ENCODE measurements around the gene ME3. TPM values are rescaled to one million over a fixed set of nuclear protein-coding genes. Genes with fewer than 3 reads are reported as not detected.

The ME3 gene
- total and polyA plus RNA-seq, 4 donors: 7.4 to 38.7 (median 21.2) TPM

- Histone ChIP-seq H3K9ac (ENCODE audit: insufficient read depth in 1 of 2, low read length in 2 of 2) (no peak overlapping the region), H3K9me3 (ENCODE audit: control insufficient read depth in 4 of 4, insufficient read depth in 3 of 4, low read length in 3 of 4) (no peaks in the 10 kb centered on the region), H3K27ac (ENCODE audit: low read depth in 1 of 2, low read length in 1 of 2) (no peak overlapping the region), H3K27me3 (ENCODE audit: control insufficient read depth in 3 of 3, insufficient read depth in 3 of 3, low read length in 2 of 3) (no peaks in the 10 kb centered on the region), H3K36me3 (ENCODE audit: control insufficient read depth in 4 of 4, insufficient read depth in 4 of 4, low read length in 4 of 4) (no peaks in the 10 kb centered on the region), H3K4me3 (no peak overlapping the region), H3K4me1 (ENCODE audit: control insufficient read depth in 5 of 5, insufficient read depth in 5 of 5, low read length in 5 of 5) (no peaks in the 10 kb centered on the region)
- ATAC-seq (ENCODE audit: insufficient read depth, low FRiP score) (no peak), DNase-seq (no peak)
- WGBS, 2 donors: 53 to 58% methylated on average over 6 of the region's 6 CpGs
- no peak for TF ChIP-seq CTCF (IDR thresholded peaks at IDR 0.05; ENCODE audit: control extremely low read depth, extremely low read depth)
These were observed 277.3 kb downstream of the ME3 start for GRCh38 chr11:86395061-86395551.

Other genes with a start within 250 kb of the ME3 start
- 10 to 100 TPM; 19.3 to 86.7 TPM for gene PRSS23, start 127.9 kb upstream of the ME3 start, total RNA-seq
- gene PRSS23, start 127.9 kb upstream of the ME3 start, polyA plus RNA-seq: 10 to 100 TPM in 1 of 2 donors, 1 to 10 TPM in 1; 9.9 to 50.8 TPM